ENCODE measurements around the gene TTC28. TPM values are rescaled to one million over a fixed set of nuclear protein-coding genes. Genes with fewer than 3 reads are reported as not detected.
"Not testable (repeated sequence)": the region's sequence is repeated elsewhere in the genome, so short reads cannot be mapped to it uniquely, and the experiment has no call there.

TTC28 gene
- total RNA-seq, 1 donor from 2014 or later, result 16.4 TPM

DNA sequence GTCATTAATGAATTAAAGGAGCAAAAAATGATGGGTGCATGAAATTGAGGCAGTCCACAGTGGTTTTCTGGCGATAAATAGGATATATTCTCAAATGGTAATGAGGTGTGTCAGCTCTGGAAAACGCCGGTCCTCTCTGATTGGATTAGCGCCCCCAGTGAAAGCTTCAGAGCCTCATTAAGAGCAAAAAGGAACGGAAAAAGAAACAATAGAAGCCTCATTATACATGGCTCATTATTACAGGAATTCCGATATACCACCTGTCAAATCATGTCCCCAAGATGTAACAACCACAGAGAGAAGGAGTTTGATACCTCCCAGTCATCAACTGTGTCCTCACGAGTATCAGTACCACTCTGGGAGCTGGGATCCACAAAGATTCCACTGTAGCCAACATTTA lies 584.9 kb downstream of the TTC28 start:
- Histone ChIP-seq H3K9me3 (replicated peaks) (peaks cover under 1% of the 10 kb centered on the region), H3K36me3 (peaks cover 67% of the 10 kb centered on the region), H3K27me3 (ENCODE audit: low read depth) (no peaks in the 10 kb centered on the region), H3K27ac (replicated peaks) (no peak overlapping the region), H3K4me1 (no peaks in the 10 kb centered on the region), H3K4me3 (no peak overlapping the region)
- no peak for TF ChIP-seq CTCF (IDR thresholded peaks at IDR 0.05; ENCODE audit: borderline replicate concordance)
- DNase-seq, result no peak
- intact Hi-C loops (cut with micrococcal nuclease), result no loop called here

DNA sequence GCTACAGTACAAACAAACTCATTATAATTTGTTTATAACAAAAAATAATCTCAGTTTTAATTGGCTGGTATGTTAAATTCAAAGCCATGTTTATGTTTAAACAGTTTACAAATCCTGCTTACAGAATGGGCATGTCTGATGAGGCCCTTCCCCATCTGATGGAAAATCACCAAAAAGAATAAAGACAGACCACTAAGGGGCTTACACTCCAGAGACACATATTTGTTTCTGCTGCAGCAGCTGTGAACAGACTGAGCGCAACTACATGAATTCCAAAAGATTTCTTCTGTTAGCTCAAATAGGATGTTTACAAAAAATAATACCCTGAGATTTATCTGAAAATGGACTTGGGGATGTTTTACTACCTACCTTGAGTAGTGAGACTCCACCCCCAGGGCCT lies 585.9 kb downstream of the TTC28 start:
- Histone ChIP-seq H3K9me3 (replicated peaks) (peaks cover 4% of the 10 kb centered on the region), H3K27ac (replicated peaks) (no peak overlapping the region), H3K4me3 (no peak overlapping the region), H3K36me3 (peaks cover 56% of the 10 kb centered on the region), H3K27me3 (ENCODE audit: low read depth) (no peaks in the 10 kb centered on the region), H3K4me1 (no peaks in the 10 kb centered on the region)
- TF ChIP-seq CTCF (IDR thresholded peaks at IDR 0.05; ENCODE audit: borderline replicate concordance), result no peak
- intact Hi-C loops (cut with micrococcal nuclease), result no loop called here
- no peak for DNase-seq

DNA sequence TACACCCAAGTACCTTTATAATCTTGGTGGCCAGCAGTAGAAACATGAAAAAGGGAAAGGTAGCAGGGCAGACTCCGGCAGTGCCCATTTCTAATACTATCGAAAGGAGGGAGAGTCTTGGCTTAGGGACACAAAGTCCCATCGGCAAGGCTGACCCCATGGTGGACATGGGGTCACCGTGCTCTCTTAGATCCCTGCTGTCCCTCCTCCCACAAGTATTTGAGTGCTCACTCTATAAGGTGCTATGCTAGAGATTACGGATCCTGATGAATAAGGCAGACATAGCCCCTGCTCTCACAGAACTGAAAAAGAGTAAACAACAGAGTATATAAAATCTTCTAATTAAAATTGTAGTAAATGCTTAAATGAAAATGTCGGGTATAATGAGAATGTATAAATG lies 588.2 kb downstream of the TTC28 start:
- Histone ChIP-seq H3K27ac (replicated peaks) (no peak overlapping the region), H3K4me3 (no peak overlapping the region), H3K4me1 (no peaks in the 10 kb centered on the region), H3K36me3 (peaks cover 43% of the 10 kb centered on the region), H3K27me3 (ENCODE audit: low read depth) (no peaks in the 10 kb centered on the region), H3K9me3 (replicated peaks) (peaks cover 4% of the 10 kb centered on the region)
- DNase-seq, result no peak
- TF ChIP-seq CTCF (IDR thresholded peaks at IDR 0.05; ENCODE audit: borderline replicate concordance), result no peak
- intact Hi-C loops (cut with micrococcal nuclease), result no loop called here

GRCh38 chr22:28089541-28089940 lies 590.1 kb downstream of the TTC28 start:
- peaks cover 36% of the 10 kb centered on the region for H3K36me3 ChIP-seq
- H3K27me3 ChIP-seq (ENCODE audit: low read depth); H3K4me3 ChIP-seq; H3K9me3 ChIP-seq (replicated peaks); H3K27ac ChIP-seq (replicated peaks); intact Hi-C loops (cut with micrococcal nuclease); H3K4me1 ChIP-seq; DNase-seq: not testable (repeated sequence)

DNA sequence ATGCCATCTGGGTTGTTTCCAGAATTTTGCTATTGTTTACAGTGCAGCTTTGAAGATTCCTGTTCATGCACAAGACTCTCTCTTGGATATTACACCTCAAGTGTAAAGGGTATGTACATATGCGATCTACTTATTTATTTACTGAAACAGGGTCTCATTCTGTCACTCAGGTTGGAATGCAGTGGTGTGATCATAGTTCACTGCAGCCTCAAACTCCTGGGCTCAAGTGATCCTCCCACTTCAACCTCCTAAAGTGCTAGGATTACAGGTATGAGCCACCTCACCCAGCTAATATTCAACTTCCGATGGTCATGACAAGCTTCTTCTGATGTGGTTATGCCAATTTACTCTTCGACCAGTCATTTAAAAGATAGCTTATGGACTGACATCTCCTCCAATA lies 602.5 kb downstream of the TTC28 start:
- H3K27ac ChIP-seq (replicated peaks), result peak overlapping the region; percentile 83
- no peak overlapping the region for H3K4me3 ChIP-seq
- no peaks in the 10 kb centered on the region for H3K9me3 ChIP-seq (replicated peaks)
- intact Hi-C loops (cut with micrococcal nuclease), result no loop called here
- no peaks in the 10 kb centered on the region for H3K36me3 ChIP-seq
- no peak for DNase-seq
- no peak for TF ChIP-seq CTCF (IDR thresholded peaks at IDR 0.05; ENCODE audit: borderline replicate concordance)
- H3K27me3 ChIP-seq (ENCODE audit: low read depth), result no peaks in the 10 kb centered on the region
- peaks cover 22% of the 10 kb centered on the region for H3K4me1 ChIP-seq

DNA sequence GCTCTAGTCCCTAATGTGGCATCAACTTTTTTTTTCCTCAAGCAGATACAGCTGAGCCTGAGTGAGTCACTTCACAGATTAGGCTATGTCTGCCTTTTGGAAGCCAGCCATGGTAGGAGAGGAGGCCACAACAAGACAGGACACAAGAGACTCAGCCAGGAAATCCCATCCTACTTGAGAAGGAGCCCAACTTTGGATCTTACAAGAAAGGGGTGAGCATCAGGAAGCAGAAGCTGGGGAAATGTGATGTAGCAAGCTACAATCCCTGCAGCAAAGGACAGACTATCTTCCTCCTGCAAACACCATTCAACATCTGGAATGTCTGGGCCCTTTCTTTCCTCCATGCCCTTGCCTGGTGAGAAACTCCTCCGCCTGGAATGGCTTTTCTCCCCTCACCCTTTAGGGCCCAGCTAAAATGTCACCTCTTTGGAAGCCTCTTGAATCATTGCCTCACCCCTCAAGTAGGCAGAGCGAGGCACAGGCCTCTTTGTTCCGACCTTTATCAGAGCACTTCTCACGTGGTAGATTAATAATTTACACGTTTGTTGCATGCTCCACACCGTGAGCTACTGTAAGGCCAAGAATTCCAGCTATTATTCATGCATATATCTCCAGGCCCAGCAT lies 604.2 kb downstream of the TTC28 start:
- Histone ChIP-seq H3K9me3 (replicated peaks) (no peaks in the 10 kb centered on the region), H3K27ac (replicated peaks) (peak overlapping the region; percentile 83), H3K4me1 (peaks cover 22% of the 10 kb centered on the region), H3K27me3 (ENCODE audit: low read depth) (no peaks in the 10 kb centered on the region), H3K36me3 (no peaks in the 10 kb centered on the region), H3K4me3 (no peak overlapping the region)
- peak; percentile 20 for DNase-seq
- TF ChIP-seq CTCF (IDR thresholded peaks at IDR 0.05; ENCODE audit: borderline replicate concordance), result no peak
- intact Hi-C loops (cut with micrococcal nuclease), result no loop called here

All from left ventricle myocardium inferior (tissue), 1 donor.